ENCODE measurements around the gene TMEM109.

TMEM109 gene

GRCh38 chr11:60913793-60914632 lies at the start of gene TMEM109:
TSS of gene TMEM109 (plus strand) at chr11:60914158. CDS start at chr11:60919694, 5,536 bp downstream.
- H2AFZ ChIP-seq (ENCODE audit: low read length) = peak within 1 kb of the TSS; percentile 99
- H3K36me3 ChIP-seq (ENCODE audit: insufficient read depth, low read length) = no peaks in the 10 kb centered on the region
- peak within 1 kb of the TSS; percentile 85 for H3K9ac ChIP-seq (ENCODE audit: low read depth, low read length, poor library complexity, severe bottlenecking)
- peaks cover 46% of the 10 kb centered on the region for H3K79me2 ChIP-seq (ENCODE audit: insufficient read depth, low read length)
- H3F3A ChIP-seq (ENCODE audit: low read depth) = no peaks in the 10 kb centered on the region
- H3K4me1 ChIP-seq (ENCODE audit: insufficient read depth, low read length, poor library complexity, severe bottlenecking) = peaks cover 43% of the 10 kb centered on the region
- TF ChIP-seq, protein P1, sequence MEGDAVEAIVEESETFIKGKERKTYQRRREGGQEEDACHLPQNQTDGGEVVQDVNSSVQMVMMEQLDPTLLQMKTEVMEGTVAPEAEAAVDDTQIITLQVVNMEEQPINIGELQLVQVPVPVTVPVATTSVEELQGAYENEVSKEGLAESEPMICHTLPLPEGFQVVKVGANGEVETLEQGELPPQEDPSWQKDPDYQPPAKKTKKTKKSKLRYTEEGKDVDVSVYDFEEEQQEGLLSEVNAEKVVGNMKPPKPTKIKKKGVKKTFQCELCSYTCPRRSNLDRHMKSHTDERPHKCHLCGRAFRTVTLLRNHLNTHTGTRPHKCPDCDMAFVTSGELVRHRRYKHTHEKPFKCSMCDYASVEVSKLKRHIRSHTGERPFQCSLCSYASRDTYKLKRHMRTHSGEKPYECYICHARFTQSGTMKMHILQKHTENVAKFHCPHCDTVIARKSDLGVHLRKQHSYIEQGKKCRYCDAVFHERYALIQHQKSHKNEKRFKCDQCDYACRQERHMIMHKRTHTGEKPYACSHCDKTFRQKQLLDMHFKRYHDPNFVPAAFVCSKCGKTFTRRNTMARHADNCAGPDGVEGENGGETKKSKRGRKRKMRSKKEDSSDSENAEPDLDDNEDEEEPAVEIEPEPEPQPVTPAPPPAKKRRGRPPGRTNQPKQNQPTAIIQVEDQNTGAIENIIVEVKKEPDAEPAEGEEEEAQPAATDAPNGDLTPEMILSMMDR (conservative IDR thresholded peaks at IDR 0.05; ENCODE audit: low read length) = no peak
- TF ChIP-seq EZH2phosphoT487 (IDR thresholded peaks at IDR 0.05; ENCODE audit: borderline replicate concordance) = no peak
- H3K27me3 ChIP-seq (ENCODE audit: insufficient read depth, low read length, poor library complexity, severe bottlenecking) = no peaks in the 10 kb centered on the region
- H3K4me2 ChIP-seq (ENCODE audit: low read depth, low read length, poor library complexity, severe bottlenecking) = peak within 1 kb of the TSS; percentile 95
- H3K9me2 ChIP-seq (replicated peaks; ENCODE audit: low read depth, low read length) = no peaks in the 10 kb centered on the region
- H3K9me3 ChIP-seq (ENCODE audit: insufficient read depth, low read depth, low read length) = no peaks in the 10 kb centered on the region
- peaks cover 21% of the 10 kb centered on the region for H4K20me1 ChIP-seq (ENCODE audit: insufficient read depth, low read length, poor library complexity, severe bottlenecking)
- peak within 1 kb of the TSS; percentile 87 for H3K4me3 ChIP-seq (ENCODE audit: low read length, poor library complexity, severe bottlenecking)

DNA sequence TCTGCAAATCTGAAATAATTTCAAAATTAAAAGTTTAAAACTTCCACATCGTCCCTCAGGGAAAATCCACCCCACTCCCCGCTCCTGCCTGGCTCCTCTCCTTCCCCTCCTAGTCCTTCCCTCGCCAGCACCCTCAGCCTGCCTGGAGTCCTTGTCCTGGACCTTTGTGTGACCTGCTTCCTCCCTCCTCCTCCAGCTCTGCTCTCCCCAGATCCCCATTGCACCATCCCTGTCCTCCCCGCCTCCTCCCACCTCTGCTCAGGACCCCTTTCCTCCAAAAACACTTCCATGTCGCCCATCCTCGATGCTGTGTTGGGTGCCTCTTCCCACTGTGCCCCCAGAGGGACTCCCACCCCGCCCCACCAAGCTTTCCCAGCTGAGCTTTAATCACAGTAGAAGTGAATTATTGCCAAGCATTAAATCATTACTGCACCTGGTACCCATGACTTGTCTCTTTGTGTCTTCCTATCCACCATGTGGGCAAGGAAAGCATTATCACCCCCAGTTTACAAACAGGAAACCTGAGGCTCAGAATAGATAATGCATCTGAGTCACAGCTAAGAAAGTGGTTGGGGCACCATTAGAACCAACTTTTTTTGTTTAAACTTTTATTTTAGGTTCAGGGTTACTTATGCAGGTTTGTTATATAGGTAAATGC lies 49.0 kb upstream of the TMEM109 start:
- peak overlapping the region; percentile 6 for H3K4me3 ChIP-seq (ENCODE audit: low read length, poor library complexity, severe bottlenecking)
- no peaks in the 10 kb centered on the region for H3K36me3 ChIP-seq (ENCODE audit: insufficient read depth, low read length)
- no peaks in the 10 kb centered on the region for H4K20me1 ChIP-seq (ENCODE audit: insufficient read depth, low read length, poor library complexity, severe bottlenecking)
- H3K27me3 ChIP-seq (ENCODE audit: insufficient read depth, low read length, poor library complexity, severe bottlenecking) = no peaks in the 10 kb centered on the region
- peak overlapping the region; percentile 38 for H3K9ac ChIP-seq (ENCODE audit: low read depth, low read length, poor library complexity, severe bottlenecking)
- no peaks in the 10 kb centered on the region for H3K9me2 ChIP-seq (replicated peaks; ENCODE audit: low read depth, low read length)
- H3F3A ChIP-seq (ENCODE audit: low read depth) = peaks cover 7% of the 10 kb centered on the region; the same call in 1 of the 2 replicates
- peak overlapping the region; percentile 36 for H3K4me2 ChIP-seq (ENCODE audit: low read depth, low read length, poor library complexity, severe bottlenecking)
- no peaks in the 10 kb centered on the region for H3K79me2 ChIP-seq (ENCODE audit: insufficient read depth, low read length)
- no peak for TF ChIP-seq EZH2phosphoT487 (IDR thresholded peaks at IDR 0.05; ENCODE audit: borderline replicate concordance)
- TF ChIP-seq, protein P1 (conservative IDR thresholded peaks at IDR 0.05; ENCODE audit: low read length) = no peak
- peaks cover 60% of the 10 kb centered on the region for H3K4me1 ChIP-seq (ENCODE audit: insufficient read depth, low read length, poor library complexity, severe bottlenecking)
- H3K9me3 ChIP-seq (ENCODE audit: insufficient read depth, low read depth, low read length) = no peaks in the 10 kb centered on the region
- H2AFZ ChIP-seq (ENCODE audit: low read length) = no peak overlapping the region

GRCh38 chr11:60866911-60867870 lies 46.8 kb upstream of the TMEM109 start, which contains the start of gene ZP1:
TSS of gene ZP1 (plus strand) at chr11:60867542. CDS start at chr11:60867562, 20 bp downstream.
- Histone ChIP-seq H3K27me3 (ENCODE audit: insufficient read depth, low read length, poor library complexity, severe bottlenecking) (no peaks in the 10 kb centered on the region), H3K9me2 (replicated peaks; ENCODE audit: low read depth, low read length) (no peaks in the 10 kb centered on the region), H2AFZ (ENCODE audit: low read length) (no peak within 1 kb of the TSS), H4K20me1 (ENCODE audit: insufficient read depth, low read length, poor library complexity, severe bottlenecking) (no peaks in the 10 kb centered on the region), H3K4me3 (ENCODE audit: low read length, poor library complexity, severe bottlenecking) (no peak within 1 kb of the TSS), H3K4me2 (ENCODE audit: low read depth, low read length, poor library complexity, severe bottlenecking) (peak within 1 kb of the TSS; percentile 52), H3K36me3 (ENCODE audit: insufficient read depth, low read length) (no peaks in the 10 kb centered on the region), H3K79me2 (ENCODE audit: insufficient read depth, low read length) (no peaks in the 10 kb centered on the region), H3K9ac (ENCODE audit: low read depth, low read length, poor library complexity, severe bottlenecking) (peak within 1 kb of the TSS; percentile 30), H3K9me3 (ENCODE audit: insufficient read depth, low read depth, low read length) (no peaks in the 10 kb centered on the region), H3K4me1 (ENCODE audit: insufficient read depth, low read length, poor library complexity, severe bottlenecking) (peaks cover 72% of the 10 kb centered on the region), H3F3A (ENCODE audit: low read depth) (peaks cover 7% of the 10 kb centered on the region; the same call in 1 of the 2 replicates)
- no peak for TF ChIP-seq EZH2phosphoT487 (IDR thresholded peaks at IDR 0.05; ENCODE audit: borderline replicate concordance)
- TF ChIP-seq, protein P1 (conservative IDR thresholded peaks at IDR 0.05; ENCODE audit: low read length) = no peak
